ENCODE measurements around the gene PEX14. TPM values are rescaled to one million over a fixed set of nuclear protein-coding genes. Genes with fewer than 3 reads are reported as not detected.

The PEX14 gene
- polyA plus RNA-seq, 3 donors, result 9.2 to 26.6 (median 10.8) TPM

- H3K27ac ChIP-seq (ENCODE audit: low read depth, low read length), result no peak overlapping the region
- 86 to 92% (median 88%) methylated on average over 13 of the region's 13 CpGs for WGBS, 3 donors
Observed at GRCh38 chr1:10597492-10598388, 123.0 kb downstream of the PEX14 start.

- H3K27ac ChIP-seq (ENCODE audit: low read depth, low read length), result no peak overlapping the region
- WGBS, 3 donors, result 66 to 85% (median 80%) methylated on average over 6 of the region's 6 CpGs
Observed at GRCh38 chr1:10598389-10598702, 123.6 kb downstream of the PEX14 start.

- H3K27ac ChIP-seq (ENCODE audit: low read depth, low read length), result no peak overlapping the region
- WGBS, 3 donors, result 39 to 84% (median 81%) methylated on average over 6 of the region's 6 CpGs
Observed at GRCh38 chr1:10599194-10599861, 124.6 kb downstream of the PEX14 start.

- 87 to 95% (median 93%) methylated on average over 6 of the region's 6 CpGs for WGBS, 3 donors
- H3K27ac ChIP-seq (ENCODE audit: low read depth, low read length), result no peak overlapping the region
Observed at GRCh38 chr1:10601342-10602070, 126.8 kb downstream of the PEX14 start.

GRCh38 chr1:10602936-10603335 lies 128.2 kb downstream of the PEX14 start:
- H3K27ac ChIP-seq (ENCODE audit: low read depth, low read length), result no peak overlapping the region
- WGBS, 3 donors, result 43 to 95% (median 94%) methylated on average over 3 of the region's 3 CpGs

- H3K27ac ChIP-seq (ENCODE audit: low read depth, low read length), result no peak overlapping the region
- WGBS, 3 donors, result 95 to 97% (median 96%) methylated on average over 7 of the region's 7 CpGs
Observed at GRCh38 chr1:10604966-10605365, 130.2 kb downstream of the PEX14 start.

GRCh38 chr1:10606064-10606463 lies 131.3 kb downstream of the PEX14 start:
- H3K27ac ChIP-seq (ENCODE audit: low read depth, low read length), result no peak overlapping the region
- WGBS, 3 donors, result 96 to 97% (median 96%) methylated on average over 7 of the region's 7 CpGs

- 90 to 94% (median 94%) methylated on average over 3 of the region's 3 CpGs for WGBS, 3 donors
Observed at GRCh38 chr1:10607228-10607627, 132.5 kb downstream of the PEX14 start.

GRCh38 chr1:10608690-10609089 lies 133.9 kb downstream of the PEX14 start:
- H3K27ac ChIP-seq (ENCODE audit: low read depth, low read length), result no peak overlapping the region
- 90 to 95% (median 91%) methylated on average over 2 of the region's 2 CpGs for WGBS, 3 donors

More at GRCh38 chr1:10607228-10607627, 132.5 kb downstream of the PEX14 start:
- H3K27ac ChIP-seq (ENCODE audit: low read depth, low read length), result no peak overlapping the region

GRCh38 chr1:10610901-10611600 lies 136.3 kb downstream of the PEX14 start:
- WGBS, 3 donors, result 92 to 94% (median 92%) methylated on average over 6 of the region's 6 CpGs
- no peak overlapping the region for H3K27ac ChIP-seq (ENCODE audit: low read depth, low read length)

GRCh38 chr1:10612436-10613160 lies 137.8 kb downstream of the PEX14 start:
- H3K27ac ChIP-seq (ENCODE audit: low read depth, low read length), result no peak overlapping the region
- 89 to 90% (median 90%) methylated on average over 12 of the region's 12 CpGs for WGBS, 3 donors

- no peak overlapping the region for H3K27ac ChIP-seq (ENCODE audit: low read depth, low read length)
- WGBS, 3 donors, result 96 to 99% (median 98%) methylated on average over 10 of the region's 10 CpGs
Observed at GRCh38 chr1:10613340-10613739, 138.6 kb downstream of the PEX14 start.

- no peak overlapping the region for H3K27ac ChIP-seq (ENCODE audit: low read depth, low read length)
- 92 to 96% (median 95%) methylated on average over 8 of the region's 8 CpGs for WGBS, 3 donors
Observed at GRCh38 chr1:10613861-10614260, 139.1 kb downstream of the PEX14 start.

GRCh38 chr1:10614377-10615225 lies 139.9 kb downstream of the PEX14 start:
- whole genome bisulfite sequencing, 3 donors, result 94 to 96% (median 94%) methylated on average over 18 of the region's 18 CpGs
- H3K27ac ChIP-seq (ENCODE audit: low read depth, low read length), result no peak overlapping the region

- WGBS, 3 donors, result 82 to 91% (median 84%) methylated on average over 13 of the region's 13 CpGs
- H3K27ac ChIP-seq (ENCODE audit: low read depth, low read length), result no peak overlapping the region
Observed at GRCh38 chr1:10615332-10615731, 140.6 kb downstream of the PEX14 start.

GRCh38 chr1:10615932-10616671 lies 141.4 kb downstream of the PEX14 start:
- WGBS, 3 donors, result 90 to 93% (median 92%) methylated on average over 27 of the region's 27 CpGs

More at GRCh38 chr1:10615932-10616671, 141.4 kb downstream of the PEX14 start:
- no peak overlapping the region for H3K27ac ChIP-seq (ENCODE audit: low read depth, low read length)
